ENCODE measurements around the gene TAX1BP1. TPM values are rescaled to one million over a fixed set of nuclear protein-coding genes. Genes with fewer than 3 reads are reported as not detected.
A peak's percentile ranks its signal among the peaks of the same experiment; 100 is the strongest.

Gene TAX1BP1
- total RNA-seq, 2 experiments from 2014 or later, result 27.9 to 49.7 TPM

DNA sequence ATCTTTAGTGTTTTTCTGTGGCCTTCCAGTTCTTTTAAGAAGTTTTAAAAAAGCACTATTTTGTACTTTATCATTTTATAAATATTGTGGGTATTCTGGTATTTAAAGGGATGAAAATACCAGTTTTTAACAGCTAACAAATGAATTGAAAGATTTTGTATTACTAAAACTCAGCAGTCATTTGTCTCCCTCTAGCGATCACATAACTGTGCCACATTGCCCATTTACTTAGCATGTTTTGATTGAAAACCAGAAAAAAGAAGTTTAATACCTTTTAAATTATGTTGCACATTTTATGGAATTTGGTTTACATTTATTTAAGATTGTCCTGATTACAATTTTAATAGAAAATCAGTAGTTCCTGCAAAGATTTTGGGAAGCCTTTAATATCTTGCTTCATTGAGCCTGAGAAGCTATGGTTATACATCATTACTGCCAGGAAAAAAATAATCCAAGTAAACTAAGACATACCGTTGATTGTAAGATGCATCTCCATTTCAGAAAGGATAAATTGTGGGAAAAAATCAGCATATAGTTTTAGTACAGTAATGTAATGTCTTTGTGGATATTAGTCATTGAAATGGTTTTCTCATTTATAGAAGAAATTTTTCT is 34.9 kb downstream of the TAX1BP1 start:
- intact Hi-C loops (cut with micrococcal nuclease; ENCODE audit: unreplicated experiment), result loop anchor here (2.0 kb wide), 1 partner anchor 246 kb away; no protein-coding TSS in a partner anchor
- Histone ChIP-seq H3K9me3 (ENCODE audit: low read length) (no peaks in the 10 kb centered on the region), H3K79me2 (ENCODE audit: insufficient read depth, low read depth, low read length) (no peaks in the 10 kb centered on the region), H3K4me2 (ENCODE audit: low read length) (no peak overlapping the region), H3K4me3 (ENCODE audit: low read depth, low read length, poor library complexity, severe bottlenecking) (no peak overlapping the region), H3K27ac (ENCODE audit: low read depth, low read length, poor library complexity, severe bottlenecking) (no peak overlapping the region), H4K20me1 (ENCODE audit: insufficient read depth, low read length) (0 out of 2 replicates have a peak, but pooled peaks cover 4% of the 10 kb centered on the region), H3K9me2 (ENCODE audit: insufficient read depth, low read length) (no peaks in the 10 kb centered on the region), H3K36me3 (ENCODE audit: insufficient read depth, low read length) (peaks cover 29% of the 10 kb centered on the region), H2AFZ (ENCODE audit: low read length) (no peak overlapping the region), H3K4me1 (ENCODE audit: insufficient read depth, low read length, poor library complexity, severe bottlenecking) (no peaks in the 10 kb centered on the region)
- no TSS peak for BruUV-seq (replicated peaks)
- peak; percentile 53 for DNase-seq (ENCODE audit: low spot score)
- ChIA-PET CTCF (ENCODE audit: unreplicated experiment) (no interaction called here), POLR2A (interaction anchor here (0.6 to 1.7 kb wide), 6 partner anchors 10 to 1219 kb away, joined by 3 to 8 read pairs (median 4); no protein-coding TSS in a partner anchor)
- no peak for TF ChIP-seq EZH2phosphoT487 (IDR thresholded peaks at IDR 0.05; ENCODE audit: borderline replicate concordance, low read depth, low read length)
- TF ChIP-seq, protein P1, sequence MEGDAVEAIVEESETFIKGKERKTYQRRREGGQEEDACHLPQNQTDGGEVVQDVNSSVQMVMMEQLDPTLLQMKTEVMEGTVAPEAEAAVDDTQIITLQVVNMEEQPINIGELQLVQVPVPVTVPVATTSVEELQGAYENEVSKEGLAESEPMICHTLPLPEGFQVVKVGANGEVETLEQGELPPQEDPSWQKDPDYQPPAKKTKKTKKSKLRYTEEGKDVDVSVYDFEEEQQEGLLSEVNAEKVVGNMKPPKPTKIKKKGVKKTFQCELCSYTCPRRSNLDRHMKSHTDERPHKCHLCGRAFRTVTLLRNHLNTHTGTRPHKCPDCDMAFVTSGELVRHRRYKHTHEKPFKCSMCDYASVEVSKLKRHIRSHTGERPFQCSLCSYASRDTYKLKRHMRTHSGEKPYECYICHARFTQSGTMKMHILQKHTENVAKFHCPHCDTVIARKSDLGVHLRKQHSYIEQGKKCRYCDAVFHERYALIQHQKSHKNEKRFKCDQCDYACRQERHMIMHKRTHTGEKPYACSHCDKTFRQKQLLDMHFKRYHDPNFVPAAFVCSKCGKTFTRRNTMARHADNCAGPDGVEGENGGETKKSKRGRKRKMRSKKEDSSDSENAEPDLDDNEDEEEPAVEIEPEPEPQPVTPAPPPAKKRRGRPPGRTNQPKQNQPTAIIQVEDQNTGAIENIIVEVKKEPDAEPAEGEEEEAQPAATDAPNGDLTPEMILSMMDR (conservative IDR thresholded peaks at IDR 0.05; ENCODE audit: low read length), result peak; percentile 99

DNA sequence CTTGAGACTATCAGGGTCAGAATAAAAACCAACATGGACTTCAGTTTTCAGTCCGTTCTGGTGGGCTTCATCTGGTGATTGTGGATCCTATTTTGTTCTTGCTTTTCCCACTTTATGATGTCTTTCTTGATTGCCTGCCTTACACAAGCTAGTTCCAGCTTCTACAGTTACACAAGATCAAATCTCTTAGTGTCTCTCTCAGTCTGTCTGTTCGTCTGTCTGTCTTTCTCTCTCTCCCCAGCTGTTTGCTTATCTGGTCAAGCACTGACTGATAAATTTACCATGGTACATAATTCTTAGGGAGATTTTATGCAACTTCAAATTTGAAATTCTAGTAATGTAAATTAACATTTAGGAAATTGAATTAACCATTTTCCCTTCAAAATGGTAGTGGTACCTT is 35.8 kb downstream of the TAX1BP1 start:
- Histone ChIP-seq H3K79me2 (ENCODE audit: insufficient read depth, low read depth, low read length) (no peaks in the 10 kb centered on the region), H3K27ac (ENCODE audit: low read depth, low read length, poor library complexity, severe bottlenecking) (no peak overlapping the region), H3K4me3 (ENCODE audit: low read depth, low read length, poor library complexity, severe bottlenecking) (no peak overlapping the region), H3K4me1 (ENCODE audit: insufficient read depth, low read length, poor library complexity, severe bottlenecking) (no peaks in the 10 kb centered on the region), H3K9me2 (ENCODE audit: insufficient read depth, low read length) (no peaks in the 10 kb centered on the region), H3K4me2 (ENCODE audit: low read length) (no peak overlapping the region), H2AFZ (ENCODE audit: low read length) (no peak overlapping the region), H3K9me3 (ENCODE audit: low read length) (no peaks in the 10 kb centered on the region), H4K20me1 (ENCODE audit: insufficient read depth, low read length) (0 out of 2 replicates have a peak, but pooled peaks cover 4% of the 10 kb centered on the region), H3K36me3 (ENCODE audit: insufficient read depth, low read length) (peaks cover 23% of the 10 kb centered on the region)
- BruUV-seq (replicated peaks), result no TSS peak
- CTCF ChIA-PET (ENCODE audit: unreplicated experiment), result no interaction called here
- no peak for DNase-seq (ENCODE audit: low spot score)
- TF ChIP-seq, protein P1 (conservative IDR thresholded peaks at IDR 0.05; ENCODE audit: low read length), result no peak
- no peak for TF ChIP-seq EZH2phosphoT487 (IDR thresholded peaks at IDR 0.05; ENCODE audit: borderline replicate concordance, low read depth, low read length)
- POLR2A ChIA-PET, result interaction anchor here (0.6 to 1.1 kb wide), 2 partner anchors 12 to 14 kb away, joined by 3 read pairs; no protein-coding TSS in a partner anchor
- intact Hi-C loops (cut with micrococcal nuclease; ENCODE audit: unreplicated experiment), result loop anchor here (1.0 to 2.0 kb wide), 2 partner anchors 86 to 245 kb away; no protein-coding TSS in a partner anchor

DNA sequence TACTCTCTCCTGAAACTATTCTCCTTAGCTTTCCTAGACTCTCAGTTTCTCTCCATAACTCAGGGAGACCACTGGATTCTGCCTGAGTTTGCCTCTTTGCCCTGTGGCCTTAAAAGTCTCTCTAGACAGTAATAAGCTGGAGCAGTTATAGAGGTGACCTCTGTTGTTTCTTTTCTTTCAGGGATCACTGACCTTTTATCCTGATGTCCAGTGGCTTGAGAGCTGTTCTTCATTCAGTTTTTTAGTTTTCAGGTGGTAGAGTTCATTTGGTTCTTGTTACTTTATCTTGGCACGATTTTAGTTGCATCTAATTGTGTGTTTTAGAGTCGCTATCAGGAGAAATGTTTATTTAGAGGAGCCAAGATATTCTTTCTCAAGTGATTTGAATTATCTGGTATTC is 37.7 kb downstream of the TAX1BP1 start:
- ChIA-PET POLR2A (interaction anchor here (0.6 to 1.1 kb wide), 4 partner anchors 38 to 250 kb away, joined by 3 to 4 read pairs (median 3); partner anchors contain the start of gene TAX1BP1), CTCF (ENCODE audit: unreplicated experiment) (no interaction called here)
- Histone ChIP-seq H3K4me2 (ENCODE audit: low read length) (no peak overlapping the region), H2AFZ (ENCODE audit: low read length) (no peak overlapping the region), H3K79me2 (ENCODE audit: insufficient read depth, low read depth, low read length) (no peaks in the 10 kb centered on the region), H3K9me2 (ENCODE audit: insufficient read depth, low read length) (no peaks in the 10 kb centered on the region), H4K20me1 (ENCODE audit: insufficient read depth, low read length) (0 out of 2 replicates have a peak, but pooled peaks cover 4% of the 10 kb centered on the region), H3K4me3 (ENCODE audit: low read depth, low read length, poor library complexity, severe bottlenecking) (no peak overlapping the region), H3K36me3 (ENCODE audit: insufficient read depth, low read length) (peaks cover 10% of the 10 kb centered on the region), H3K9me3 (ENCODE audit: low read length) (no peaks in the 10 kb centered on the region), H3K27ac (ENCODE audit: low read depth, low read length, poor library complexity, severe bottlenecking) (no peak overlapping the region), H3K4me1 (ENCODE audit: insufficient read depth, low read length, poor library complexity, severe bottlenecking) (no peaks in the 10 kb centered on the region)
- no TSS peak for BruUV-seq (replicated peaks)
- intact Hi-C loops (cut with micrococcal nuclease; ENCODE audit: unreplicated experiment), result no loop called here
- no peak for DNase-seq (ENCODE audit: low spot score)
- TF ChIP-seq, protein P1 (conservative IDR thresholded peaks at IDR 0.05; ENCODE audit: low read length), result no peak
- no peak for TF ChIP-seq EZH2phosphoT487 (IDR thresholded peaks at IDR 0.05; ENCODE audit: borderline replicate concordance, low read depth, low read length)

All from OCI-LY7 (cell line).